Measurements from ENCODE around the gene GPR55.

Gene GPR55

GRCh38 chr2:230947908-230948365 lies 22.9 kb upstream of the GPR55 start:
- no peaks in the 10 kb centered on the region for H3K36me3 ChIP-seq (ENCODE audit: insufficient read depth)
- H4K20me1 ChIP-seq (ENCODE audit: insufficient read depth), result no peaks in the 10 kb centered on the region
- H3K4me2 ChIP-seq, result no peak overlapping the region
- no peaks in the 10 kb centered on the region for H3K79me2 ChIP-seq (ENCODE audit: insufficient read depth, low read depth)
- no peak overlapping the region for H2AFZ ChIP-seq (ENCODE audit: low read depth)
- H3K4me3 ChIP-seq (IDR thresholded peaks at IDR 0.05; ENCODE audit: insufficient read depth, low read depth, low read length), result no peak overlapping the region
- TF ChIP-seq, protein P1, sequence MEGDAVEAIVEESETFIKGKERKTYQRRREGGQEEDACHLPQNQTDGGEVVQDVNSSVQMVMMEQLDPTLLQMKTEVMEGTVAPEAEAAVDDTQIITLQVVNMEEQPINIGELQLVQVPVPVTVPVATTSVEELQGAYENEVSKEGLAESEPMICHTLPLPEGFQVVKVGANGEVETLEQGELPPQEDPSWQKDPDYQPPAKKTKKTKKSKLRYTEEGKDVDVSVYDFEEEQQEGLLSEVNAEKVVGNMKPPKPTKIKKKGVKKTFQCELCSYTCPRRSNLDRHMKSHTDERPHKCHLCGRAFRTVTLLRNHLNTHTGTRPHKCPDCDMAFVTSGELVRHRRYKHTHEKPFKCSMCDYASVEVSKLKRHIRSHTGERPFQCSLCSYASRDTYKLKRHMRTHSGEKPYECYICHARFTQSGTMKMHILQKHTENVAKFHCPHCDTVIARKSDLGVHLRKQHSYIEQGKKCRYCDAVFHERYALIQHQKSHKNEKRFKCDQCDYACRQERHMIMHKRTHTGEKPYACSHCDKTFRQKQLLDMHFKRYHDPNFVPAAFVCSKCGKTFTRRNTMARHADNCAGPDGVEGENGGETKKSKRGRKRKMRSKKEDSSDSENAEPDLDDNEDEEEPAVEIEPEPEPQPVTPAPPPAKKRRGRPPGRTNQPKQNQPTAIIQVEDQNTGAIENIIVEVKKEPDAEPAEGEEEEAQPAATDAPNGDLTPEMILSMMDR (conservative IDR thresholded peaks at IDR 0.05; ENCODE audit: low read depth, low read length), result no peak
- no peak overlapping the region for H3K9ac ChIP-seq
- H3K27me3 ChIP-seq (ENCODE audit: insufficient read depth, low read depth), result no peaks in the 10 kb centered on the region
- no peak overlapping the region for H3K27ac ChIP-seq
- H3K4me1 ChIP-seq (ENCODE audit: low read depth, poor library complexity, severe bottlenecking), result peaks cover 9% of the 10 kb centered on the region

- Histone ChIP-seq H3K4me2 (no peak overlapping the region), H3K9ac (no peak overlapping the region), H3K4me3 (IDR thresholded peaks at IDR 0.05; ENCODE audit: insufficient read depth, low read depth, low read length) (no peak overlapping the region), H3K27me3 (ENCODE audit: insufficient read depth, low read depth) (no peaks in the 10 kb centered on the region), H2AFZ (ENCODE audit: low read depth) (no peak overlapping the region), H3K36me3 (ENCODE audit: insufficient read depth) (no peaks in the 10 kb centered on the region), H3K79me2 (ENCODE audit: insufficient read depth, low read depth) (no peaks in the 10 kb centered on the region), H4K20me1 (ENCODE audit: insufficient read depth) (no peaks in the 10 kb centered on the region), H3K4me1 (ENCODE audit: low read depth, poor library complexity, severe bottlenecking) (peaks cover 9% of the 10 kb centered on the region), H3K27ac (no peak overlapping the region)
- TF ChIP-seq, protein P1 (conservative IDR thresholded peaks at IDR 0.05; ENCODE audit: low read depth, low read length), result no peak
These were observed 22.2 kb upstream of the GPR55 start for GRCh38 chr2:230947235-230947576.

- no peak overlapping the region for H3K9ac ChIP-seq
- H3K27ac ChIP-seq, result no peak overlapping the region
- H3K4me3 ChIP-seq (IDR thresholded peaks at IDR 0.05; ENCODE audit: insufficient read depth, low read depth, low read length), result no peak overlapping the region
- no peaks in the 10 kb centered on the region for H3K27me3 ChIP-seq (ENCODE audit: insufficient read depth, low read depth)
- TF ChIP-seq, protein P1 (conservative IDR thresholded peaks at IDR 0.05; ENCODE audit: low read depth, low read length), result no peak
- H2AFZ ChIP-seq (ENCODE audit: low read depth), result no peak overlapping the region
- no peak overlapping the region for H3K4me2 ChIP-seq
- no peaks in the 10 kb centered on the region for H3K36me3 ChIP-seq (ENCODE audit: insufficient read depth)
- peaks cover 6% of the 10 kb centered on the region for H3K4me1 ChIP-seq (ENCODE audit: low read depth, poor library complexity, severe bottlenecking)
- no peaks in the 10 kb centered on the region for H4K20me1 ChIP-seq (ENCODE audit: insufficient read depth)
- no peaks in the 10 kb centered on the region for H3K79me2 ChIP-seq (ENCODE audit: insufficient read depth, low read depth)
These were observed 21.6 kb upstream of the GPR55 start for GRCh38 chr2:230946429-230947234.

DNA sequence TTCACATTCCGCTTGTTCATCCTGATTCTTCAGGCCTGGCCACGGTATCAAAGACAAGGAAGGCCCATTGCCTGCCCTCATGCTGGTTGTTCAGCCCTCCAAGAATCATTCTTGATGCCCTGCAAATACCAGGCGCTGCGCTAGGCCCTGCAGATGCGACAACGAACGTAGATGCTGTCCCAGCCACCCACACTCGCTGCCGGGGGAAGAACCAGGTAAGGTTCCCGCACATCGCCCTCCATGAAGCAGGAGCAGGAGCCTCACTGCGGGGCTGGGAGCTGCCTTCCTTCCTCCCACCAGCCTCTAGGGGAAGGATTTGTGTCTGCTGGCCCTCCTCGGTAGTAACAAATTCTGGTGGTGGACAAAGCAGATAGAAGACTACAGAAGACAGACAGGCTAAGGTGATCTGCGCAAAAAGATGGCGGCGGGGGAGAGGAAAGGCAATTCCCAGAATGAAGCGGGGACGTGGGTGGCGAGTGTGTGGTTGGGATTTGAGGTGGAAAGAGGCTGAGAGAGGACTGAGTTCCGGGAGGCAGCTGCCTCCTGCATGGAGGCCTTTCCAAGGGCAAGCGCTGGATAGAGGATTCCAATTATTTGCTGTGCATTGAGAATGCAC lies 19.8 kb upstream of the GPR55 start:
- no peaks in the 10 kb centered on the region for H3K27me3 ChIP-seq (ENCODE audit: insufficient read depth, low read depth)
- no peak overlapping the region for H3K4me2 ChIP-seq
- H3K27ac ChIP-seq, result no peak overlapping the region
- no peak overlapping the region for H3K4me3 ChIP-seq (IDR thresholded peaks at IDR 0.05; ENCODE audit: insufficient read depth, low read depth, low read length)
- no peaks in the 10 kb centered on the region for H3K4me1 ChIP-seq (ENCODE audit: low read depth, poor library complexity, severe bottlenecking)
- H3K36me3 ChIP-seq (ENCODE audit: insufficient read depth), result no peaks in the 10 kb centered on the region
- H4K20me1 ChIP-seq (ENCODE audit: insufficient read depth), result no peaks in the 10 kb centered on the region
- no peak overlapping the region for H2AFZ ChIP-seq (ENCODE audit: low read depth)
- TF ChIP-seq, protein P1 (conservative IDR thresholded peaks at IDR 0.05; ENCODE audit: low read depth, low read length), result no peak
- H3K9ac ChIP-seq, result no peak overlapping the region
- no peaks in the 10 kb centered on the region for H3K79me2 ChIP-seq (ENCODE audit: insufficient read depth, low read depth)

All from KMS-11 (cell line).